Calu3 (cell line): Measurements from ENCODE around the gene TUT4. TPM values are rescaled to one million over a fixed set of nuclear protein-coding genes. Genes with fewer than 3 reads are reported as not detected.

ENCODE experiments used
- BruUV-seq: library from RNA; stranded (reverse); fragments of 400-500 nt; replicated peaks from 2 replicates; lab custom pipeline; 2021; lab: Mats Ljungman, UMichigan
- CTCF ChIA-PET: fragments of 300-600 bp; sonication (Branson Sonifier 250); formaldehyde crosslinking; loops from one replicate; lab custom pipeline; 2022; ENCODE audit warnings: antibody characterized with exemption; lab: Charles Lee
- DNase-seq: peaks from one replicate; pipeline ENCODE4 v3.0.0; 2022
- H3K27ac Mint-ChIP-seq: one replicate; pipeline ENCODE4 v1.8.0; 2022; ENCODE audit warnings: mixed read lengths; ENCODE audit not compliant: unreplicated experiment
- H3K27me3 Mint-ChIP-seq: one replicate; pipeline ENCODE4 v1.8.0; 2022; ENCODE audit warnings: mixed read lengths; ENCODE audit not compliant: unreplicated experiment
- H3K36me3 Mint-ChIP-seq: one replicate; pipeline ENCODE4 v1.8.0; 2022; ENCODE audit warnings: mild to moderate bottlenecking, moderate library complexity, mixed read lengths; ENCODE audit not compliant: insufficient read depth, unreplicated experiment
- H3K4me1 Mint-ChIP-seq: one replicate; pipeline ENCODE4 v1.8.0; 2022; ENCODE audit warnings: mild to moderate bottlenecking, low read depth, mixed read lengths; ENCODE audit not compliant: unreplicated experiment
- H3K4me3 Mint-ChIP-seq: one replicate; pipeline ENCODE4 v1.8.0; 2022; ENCODE audit warnings: mild to moderate bottlenecking, low read depth, moderate library complexity, mixed read lengths; ENCODE audit not compliant: unreplicated experiment
- H3K9me3 Mint-ChIP-seq: one replicate; pipeline ENCODE4 v1.8.0; 2022; ENCODE audit warnings: low read depth, mixed read lengths; ENCODE audit not compliant: unreplicated experiment
- intact Hi-C: fragments of 100-400 bp; cut with micrococcal nuclease; formaldehyde crosslinking; loops from one replicate; pipeline ENCODE4 v1.10.0; 2022; ENCODE audit not compliant: unreplicated experiment
- total RNA-seq: library from RNA; stranded (reverse); gene quantifications from 2 replicates; pipeline ENCODE4 v1.2.3, GENCODE V29; 2022
- TF ChIP-seq, protein P1 (sequence below): fragments of 200-600 bp; IDR thresholded peaks from one replicate; pipeline ENCODE4 v1.8.0; 2022; ENCODE audit warnings: antibody characterized with exemption; ENCODE audit not compliant: unreplicated experiment

TUT4 gene
- total RNA-seq, 1 experiment from 2014 or later: 55.9 TPM

DNA sequence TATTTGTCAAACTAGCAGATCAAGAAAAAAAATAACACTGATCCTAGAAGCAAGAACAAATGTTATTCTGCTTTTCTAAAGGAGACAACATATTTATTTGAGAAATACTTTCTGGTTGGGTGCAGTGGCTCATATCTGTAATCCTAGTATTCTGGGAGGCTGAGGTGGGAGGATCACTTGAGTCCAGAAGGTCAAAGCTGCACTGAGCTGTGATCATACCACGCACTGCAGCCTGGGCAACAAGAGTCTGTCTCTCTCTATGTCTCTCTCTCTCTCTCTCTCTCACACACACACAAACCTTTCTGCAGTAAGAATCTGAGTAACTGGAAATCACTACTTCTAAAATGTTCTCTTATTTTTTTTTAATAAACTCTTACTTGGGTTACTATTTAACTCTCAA, 117.2 kb downstream of the TUT4 start:
- Mint-ChIP-seq H3K4me1 (no peaks in the 10 kb centered on the region), H3K4me3 (no peak overlapping the region), H3K27ac (no peak overlapping the region), H3K36me3 (peaks cover 9% of the 10 kb centered on the region), H3K9me3 (no peaks in the 10 kb centered on the region), H3K27me3 (no peaks in the 10 kb centered on the region)
- TF ChIP-seq, protein P1, sequence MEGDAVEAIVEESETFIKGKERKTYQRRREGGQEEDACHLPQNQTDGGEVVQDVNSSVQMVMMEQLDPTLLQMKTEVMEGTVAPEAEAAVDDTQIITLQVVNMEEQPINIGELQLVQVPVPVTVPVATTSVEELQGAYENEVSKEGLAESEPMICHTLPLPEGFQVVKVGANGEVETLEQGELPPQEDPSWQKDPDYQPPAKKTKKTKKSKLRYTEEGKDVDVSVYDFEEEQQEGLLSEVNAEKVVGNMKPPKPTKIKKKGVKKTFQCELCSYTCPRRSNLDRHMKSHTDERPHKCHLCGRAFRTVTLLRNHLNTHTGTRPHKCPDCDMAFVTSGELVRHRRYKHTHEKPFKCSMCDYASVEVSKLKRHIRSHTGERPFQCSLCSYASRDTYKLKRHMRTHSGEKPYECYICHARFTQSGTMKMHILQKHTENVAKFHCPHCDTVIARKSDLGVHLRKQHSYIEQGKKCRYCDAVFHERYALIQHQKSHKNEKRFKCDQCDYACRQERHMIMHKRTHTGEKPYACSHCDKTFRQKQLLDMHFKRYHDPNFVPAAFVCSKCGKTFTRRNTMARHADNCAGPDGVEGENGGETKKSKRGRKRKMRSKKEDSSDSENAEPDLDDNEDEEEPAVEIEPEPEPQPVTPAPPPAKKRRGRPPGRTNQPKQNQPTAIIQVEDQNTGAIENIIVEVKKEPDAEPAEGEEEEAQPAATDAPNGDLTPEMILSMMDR: no peak
- CTCF ChIA-PET: no interaction called here
- intact Hi-C loops: no loop called here
- no peak for DNase-seq
- no TSS peak for BruUV-seq

DNA sequence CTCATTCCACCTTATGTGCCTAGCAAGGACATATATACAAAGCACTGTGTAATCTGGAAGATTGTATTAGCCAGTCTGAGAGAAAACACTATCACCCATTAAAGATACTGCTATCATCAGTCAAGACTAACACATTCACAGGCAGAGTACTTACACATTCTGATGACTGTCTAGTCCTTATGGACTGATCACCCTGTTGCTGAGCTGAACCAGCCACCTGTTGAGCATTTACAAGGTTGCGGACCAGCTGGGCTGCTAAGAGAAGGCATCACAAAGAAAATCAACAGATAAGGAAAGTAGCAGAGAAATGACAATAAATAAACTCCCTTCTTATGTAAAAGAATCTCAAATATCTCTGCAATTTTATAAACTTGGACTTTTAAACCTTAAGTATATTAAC, 117.7 kb downstream of the TUT4 start:
- Mint-ChIP-seq H3K27ac (no peak overlapping the region), H3K27me3 (no peaks in the 10 kb centered on the region), H3K9me3 (no peaks in the 10 kb centered on the region), H3K4me1 (no peaks in the 10 kb centered on the region), H3K36me3 (peaks cover 9% of the 10 kb centered on the region), H3K4me3 (no peak overlapping the region)
- DNase-seq: no peak
- TF ChIP-seq, protein P1: no peak
- CTCF ChIA-PET: no interaction called here
- BruUV-seq: no TSS peak
- intact Hi-C loops: no loop called here

DNA sequence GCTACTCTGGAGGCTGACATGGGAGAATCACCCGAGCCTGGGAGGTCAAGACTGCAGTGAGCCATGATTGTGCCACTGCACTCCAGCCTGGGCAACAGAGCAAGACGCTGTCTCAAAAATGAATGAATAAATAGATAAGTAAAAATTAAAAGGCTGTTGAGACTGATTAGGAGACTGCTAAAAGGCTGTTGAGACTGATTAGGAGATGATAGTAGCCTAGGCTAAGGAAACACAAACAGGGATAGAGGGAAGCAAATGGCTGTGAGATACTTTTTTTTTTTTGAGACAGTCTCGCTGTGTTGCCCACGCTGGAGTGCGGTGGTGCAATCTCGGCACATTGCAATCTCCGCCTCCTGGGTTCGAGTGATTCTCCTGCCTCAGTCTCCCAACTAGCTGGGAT, 120.1 kb downstream of the TUT4 start:
- Mint-ChIP-seq H3K36me3 (peaks cover 9% of the 10 kb centered on the region), H3K4me1 (no peaks in the 10 kb centered on the region), H3K9me3 (no peaks in the 10 kb centered on the region), H3K4me3 (no peak overlapping the region), H3K27ac (no peak overlapping the region), H3K27me3 (no peaks in the 10 kb centered on the region)
- intact Hi-C loops: no loop called here
- DNase-seq: no peak
- BruUV-seq: no TSS peak
- CTCF ChIA-PET: no interaction called here
- TF ChIP-seq, protein P1: no peak

DNA sequence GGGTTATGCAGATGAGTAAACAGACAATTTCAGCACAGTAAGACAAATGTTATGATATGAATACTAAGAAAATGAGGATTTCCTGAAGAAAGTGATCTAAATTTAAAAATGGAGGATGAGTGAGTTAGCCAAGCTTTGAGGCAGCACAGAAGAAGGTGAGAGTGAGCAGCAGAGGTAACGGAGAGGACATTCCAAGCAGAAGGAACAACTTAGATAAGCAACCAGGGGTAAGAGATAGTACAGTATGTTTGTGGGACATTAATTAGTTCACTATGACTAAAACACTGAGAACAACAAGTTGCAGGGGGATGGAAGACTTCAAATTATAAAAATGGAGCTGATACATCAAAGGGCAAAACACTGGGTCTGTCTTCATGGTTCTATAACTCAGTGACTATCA, 125.7 kb downstream of the TUT4 start:
- TF ChIP-seq, protein P1: no peak
- CTCF ChIA-PET: no interaction called here
- Mint-ChIP-seq H3K27me3 (no peaks in the 10 kb centered on the region), H3K4me3 (no peak overlapping the region), H3K36me3 (peaks cover 11% of the 10 kb centered on the region), H3K9me3 (no peaks in the 10 kb centered on the region), H3K27ac (no peak overlapping the region), H3K4me1 (no peaks in the 10 kb centered on the region)
- DNase-seq: no peak
- no TSS peak for BruUV-seq
- intact Hi-C loops: no loop called here
